Measurements from ENCODE around the gene ADIRF.
"Not testable (repeated sequence)": the region's sequence is repeated elsewhere in the genome, so short reads cannot be mapped to it uniquely, and the experiment has no call there.

ADIRF gene

DNA sequence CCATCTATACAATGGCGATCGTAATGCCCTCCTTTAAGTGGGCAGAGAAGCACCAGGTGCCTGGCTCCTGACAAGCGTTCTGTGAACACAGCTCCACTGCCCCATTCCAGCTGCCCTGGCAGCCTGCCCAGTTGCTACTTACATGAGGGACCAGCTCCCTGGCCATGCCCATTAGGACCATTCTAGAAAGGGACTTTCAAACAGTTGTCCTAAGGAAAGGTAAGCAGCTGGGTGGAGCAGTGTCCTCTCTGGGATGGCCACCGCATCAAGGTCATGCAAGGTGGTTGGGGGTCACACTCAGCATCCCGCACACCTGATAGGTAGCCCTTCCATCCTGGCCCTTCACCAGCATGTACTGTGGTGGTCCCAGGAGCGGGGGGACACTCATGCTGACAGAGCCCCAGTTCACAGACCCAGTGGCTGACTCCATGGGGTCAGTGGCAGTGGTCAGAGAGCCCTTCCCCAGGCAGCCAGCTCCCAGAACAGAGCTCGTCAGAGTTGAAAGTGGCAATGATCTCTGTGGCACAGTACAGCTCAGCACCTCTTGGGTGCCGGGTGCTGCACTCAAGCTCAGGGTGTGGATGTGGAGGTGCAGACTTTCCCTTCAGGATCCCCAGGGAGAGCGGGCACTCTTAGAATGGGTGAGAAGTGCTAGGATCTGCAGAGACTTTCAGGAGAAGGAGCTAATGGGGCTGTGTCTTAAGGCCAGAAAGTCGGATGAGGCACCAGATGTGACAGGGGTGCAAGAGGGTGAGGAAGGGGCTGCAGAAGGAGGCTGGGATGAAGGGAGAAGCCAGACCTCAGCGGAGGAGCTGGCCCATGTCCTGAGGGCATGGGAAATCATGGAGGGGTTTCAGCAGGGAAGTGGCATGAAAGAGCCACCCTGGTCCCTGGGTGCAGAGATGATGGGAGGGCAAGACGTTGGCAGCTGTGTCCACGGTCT, 21.8 kb upstream of the ADIRF start:
- DNase-seq (ENCODE audit: low spot score) = no peak

DNA sequence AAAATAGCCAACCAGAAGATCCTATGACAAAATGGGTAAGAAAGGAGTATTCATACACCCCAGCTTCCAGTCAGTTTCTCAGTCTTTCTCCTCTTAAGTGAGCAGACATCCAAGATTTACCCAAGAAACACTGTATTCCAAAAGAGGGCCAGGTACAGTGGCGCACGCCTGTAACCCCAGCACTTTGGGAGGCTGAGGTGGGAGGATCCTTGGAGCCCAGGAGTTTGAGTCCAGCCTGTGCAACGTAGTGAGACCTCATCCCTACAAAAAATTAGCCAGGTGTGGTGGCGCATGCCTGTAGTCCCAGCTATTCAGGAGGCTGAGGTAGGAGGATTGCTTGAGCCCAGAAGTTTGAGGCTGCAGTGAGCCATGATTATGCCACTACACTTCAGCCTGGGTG, 20.5 kb upstream of the ADIRF start:
- DNase-seq (ENCODE audit: low spot score) = not testable (repeated sequence)

DNA sequence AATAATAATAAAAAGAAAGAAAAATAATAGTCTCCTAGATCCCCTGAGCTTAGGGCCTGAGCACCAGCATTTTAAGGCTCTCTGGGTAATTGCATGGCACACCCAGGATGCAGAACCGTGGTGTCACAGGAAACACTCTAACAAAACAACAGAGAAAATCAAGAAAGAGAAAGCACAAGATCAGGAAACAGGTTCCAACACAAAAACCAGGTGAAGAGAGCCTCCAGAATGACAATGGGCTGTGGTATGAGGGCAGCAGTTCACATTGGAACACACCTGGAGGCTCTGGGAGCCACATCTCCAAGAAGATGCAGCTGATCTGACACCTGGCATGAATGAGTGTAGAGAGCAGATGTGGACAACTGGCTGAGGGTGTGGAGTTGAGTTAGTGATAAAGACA, 17.9 kb upstream of the ADIRF start:
- peak; percentile 22 for DNase-seq (ENCODE audit: low spot score)

DNA sequence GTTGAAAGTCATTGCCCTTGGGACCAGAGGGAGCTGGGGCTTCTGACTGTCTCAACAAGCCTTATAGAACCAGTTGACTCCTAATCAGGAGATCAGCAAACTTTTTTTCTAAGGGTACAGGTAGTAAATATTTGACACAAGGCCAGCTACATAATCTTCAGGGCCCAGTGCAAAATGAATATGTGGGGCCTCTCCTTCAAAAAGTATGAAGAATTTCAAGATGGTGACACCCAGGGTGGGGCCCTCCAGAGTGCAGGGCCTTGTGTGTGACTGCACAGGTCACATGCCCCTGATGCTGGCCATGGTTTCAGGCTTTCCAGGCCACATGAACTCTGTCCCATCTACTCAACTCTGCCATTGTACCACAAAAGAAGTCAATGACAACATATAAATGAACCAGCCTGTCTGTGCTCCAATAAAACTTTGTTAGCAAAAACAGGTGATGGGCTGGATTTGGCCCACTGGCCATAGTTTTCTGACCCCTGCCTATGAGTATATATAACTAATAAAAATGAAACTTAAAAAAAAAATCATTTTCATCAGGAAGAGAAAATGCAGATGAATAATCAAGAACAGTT, 17.0 kb upstream of the ADIRF start:
- no peak for DNase-seq (ENCODE audit: low spot score)

DNA sequence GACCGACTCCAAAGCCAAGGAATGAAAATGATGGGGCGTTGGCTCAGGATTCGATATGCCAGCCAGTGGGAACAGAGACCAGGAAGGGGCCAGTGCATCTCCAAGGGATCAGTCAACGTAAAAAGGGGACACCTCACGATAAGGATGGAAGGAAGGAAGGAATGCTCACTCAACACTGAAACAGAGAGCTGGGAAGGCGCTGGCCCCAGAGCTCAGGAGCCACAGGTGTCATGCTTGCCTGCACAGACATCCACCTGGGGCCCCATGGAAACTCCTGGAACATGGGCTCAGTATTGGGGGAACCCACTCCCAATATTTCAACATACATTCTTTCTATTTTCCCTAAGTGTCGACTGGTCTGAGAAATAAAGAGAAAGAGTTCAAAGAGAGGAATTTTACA, 16.2 kb upstream of the ADIRF start:
- no peak for DNase-seq (ENCODE audit: low spot score)

DNA sequence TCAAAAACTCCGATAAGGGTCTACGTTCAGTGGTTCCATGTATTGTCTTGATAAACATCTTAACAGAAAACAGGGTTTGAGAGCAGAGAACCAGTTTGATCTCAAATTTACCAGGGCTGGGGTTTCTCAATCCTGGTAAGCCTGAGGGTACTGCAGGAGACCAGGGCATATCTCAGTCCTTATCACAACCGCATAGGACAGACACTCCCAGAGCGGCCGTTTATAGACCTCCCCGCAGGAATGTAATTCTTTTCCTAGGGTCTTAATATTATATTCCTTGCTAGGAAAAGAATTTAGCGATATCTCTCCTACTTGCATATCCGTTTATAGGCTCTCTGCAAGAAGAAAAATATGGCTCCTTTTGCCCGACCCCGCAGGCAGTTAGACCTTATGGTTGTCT, 15.6 kb upstream of the ADIRF start:
- DNase-seq (ENCODE audit: low spot score) = not testable (repeated sequence)

DNA sequence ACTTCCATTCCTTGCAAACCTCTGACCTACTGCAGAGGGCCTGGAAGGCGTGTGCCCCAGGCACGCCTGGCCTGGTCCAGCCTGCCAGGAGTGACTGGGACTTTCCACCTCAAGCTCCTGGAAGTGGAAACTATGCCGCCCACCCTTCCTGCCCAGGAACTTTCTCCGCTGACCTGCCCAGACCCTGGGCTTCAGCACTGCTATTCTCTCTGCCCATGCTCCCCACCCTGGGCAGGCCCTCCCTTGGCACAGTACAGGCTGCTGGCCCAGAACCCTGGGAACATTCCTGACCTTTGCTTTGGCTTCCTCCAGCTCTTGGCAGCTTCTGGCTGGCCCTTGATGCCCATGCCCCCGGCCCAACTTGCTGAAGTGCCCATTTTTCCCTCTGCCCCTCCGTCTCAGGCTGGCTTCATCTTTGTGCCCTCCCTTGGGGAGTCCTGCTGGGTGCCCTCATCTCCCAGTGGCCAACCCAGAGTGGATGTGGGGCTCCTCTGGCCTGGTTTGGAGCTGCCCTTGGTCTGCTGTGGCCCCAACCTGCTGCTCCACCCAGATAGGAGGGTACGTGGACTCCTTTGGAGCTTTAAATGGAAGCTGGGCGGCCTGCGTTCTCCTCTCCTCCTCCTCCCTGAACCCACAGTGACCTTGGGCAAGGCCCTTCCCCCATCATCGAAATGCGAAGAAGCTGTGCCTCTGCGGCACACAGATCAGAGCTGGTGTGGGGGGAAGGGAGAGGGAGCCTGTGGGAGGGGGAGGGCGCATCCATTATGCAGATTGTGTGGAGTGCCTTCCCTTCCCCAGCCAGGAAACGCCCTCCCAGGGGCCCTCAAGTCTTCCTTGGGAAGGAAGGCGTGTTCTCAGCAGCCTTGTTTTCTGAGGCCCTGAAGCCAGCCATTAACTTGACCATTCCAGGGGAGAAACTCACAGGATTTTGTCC, 14.3 kb upstream of the ADIRF start:
- no peak for DNase-seq (ENCODE audit: low spot score)

DNA sequence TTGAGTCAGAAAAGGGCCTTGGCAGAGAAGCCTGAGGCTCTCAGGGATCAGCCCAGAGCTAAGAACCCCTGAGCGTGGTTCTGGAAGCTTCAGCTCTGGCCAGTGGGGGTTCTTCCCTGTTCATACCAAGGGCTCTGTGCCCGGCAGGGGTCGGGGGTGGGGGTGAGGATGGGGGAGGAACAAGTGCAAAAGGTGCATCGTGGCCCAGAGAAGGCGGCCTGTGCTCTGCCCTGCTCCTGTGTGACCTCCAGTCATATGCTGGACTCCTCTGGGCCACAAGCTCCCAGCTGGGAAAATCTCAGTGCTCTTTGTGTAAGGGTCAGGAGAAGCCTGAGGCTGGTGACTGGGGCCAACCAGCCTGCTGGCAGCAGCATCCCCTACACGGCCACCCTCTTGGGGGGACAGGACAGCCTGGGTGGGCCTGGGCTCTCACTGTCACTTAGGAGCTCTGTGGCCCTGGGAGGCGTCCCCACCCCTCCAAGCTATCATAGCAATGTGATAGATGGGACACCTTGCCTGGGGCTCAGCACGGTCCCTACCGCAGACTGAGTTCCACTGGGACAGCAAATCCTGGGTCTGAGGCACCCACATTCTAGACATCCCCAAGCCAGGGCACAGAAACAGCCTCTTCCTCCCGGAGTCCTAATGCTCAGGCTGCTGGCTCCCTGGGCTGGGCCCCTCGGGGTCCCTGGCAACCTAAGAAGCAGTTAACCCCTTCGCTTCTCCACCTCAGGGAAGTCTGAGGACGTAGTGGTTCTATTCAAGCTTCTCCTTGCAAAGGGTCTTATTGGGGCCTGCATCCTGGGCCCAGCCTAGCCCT, 13.4 kb upstream of the ADIRF start:
- no peak for DNase-seq (ENCODE audit: low spot score)

DNA sequence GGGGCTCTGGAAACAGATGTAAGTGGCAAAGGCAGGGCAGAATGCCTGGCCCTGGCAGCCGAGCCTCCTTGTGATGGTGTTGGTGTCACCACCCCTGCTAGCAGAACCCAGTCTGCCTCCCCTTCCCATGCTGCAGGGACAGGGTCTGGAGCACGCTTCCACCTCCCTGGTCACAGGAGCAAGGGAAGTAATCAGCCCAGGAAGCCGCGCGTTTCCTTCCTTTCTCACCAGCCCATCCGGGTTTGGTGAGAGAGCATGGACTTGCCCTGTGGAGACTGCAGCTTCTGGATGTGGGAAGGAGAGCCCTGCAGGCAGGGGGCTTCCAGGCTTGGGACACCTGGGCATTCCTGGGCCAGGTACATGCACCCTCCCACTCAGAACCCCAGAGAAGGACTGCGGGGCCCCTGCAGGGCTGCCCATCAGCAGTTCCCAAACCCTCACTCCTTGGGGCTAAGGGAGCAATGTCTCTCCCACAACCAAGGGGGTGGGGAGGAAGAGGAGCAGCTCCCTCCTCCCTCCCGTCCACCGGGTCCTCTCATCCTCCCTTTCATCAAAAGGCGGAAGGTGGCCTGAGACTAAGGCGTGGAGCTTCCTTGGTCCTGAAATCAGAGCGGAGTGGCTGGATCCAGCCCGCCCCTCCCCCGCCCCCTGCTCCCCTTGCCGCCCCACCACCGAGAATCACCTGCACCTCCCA, 12.6 kb upstream of the ADIRF start:
- no peak for DNase-seq (ENCODE audit: low spot score)

DNA sequence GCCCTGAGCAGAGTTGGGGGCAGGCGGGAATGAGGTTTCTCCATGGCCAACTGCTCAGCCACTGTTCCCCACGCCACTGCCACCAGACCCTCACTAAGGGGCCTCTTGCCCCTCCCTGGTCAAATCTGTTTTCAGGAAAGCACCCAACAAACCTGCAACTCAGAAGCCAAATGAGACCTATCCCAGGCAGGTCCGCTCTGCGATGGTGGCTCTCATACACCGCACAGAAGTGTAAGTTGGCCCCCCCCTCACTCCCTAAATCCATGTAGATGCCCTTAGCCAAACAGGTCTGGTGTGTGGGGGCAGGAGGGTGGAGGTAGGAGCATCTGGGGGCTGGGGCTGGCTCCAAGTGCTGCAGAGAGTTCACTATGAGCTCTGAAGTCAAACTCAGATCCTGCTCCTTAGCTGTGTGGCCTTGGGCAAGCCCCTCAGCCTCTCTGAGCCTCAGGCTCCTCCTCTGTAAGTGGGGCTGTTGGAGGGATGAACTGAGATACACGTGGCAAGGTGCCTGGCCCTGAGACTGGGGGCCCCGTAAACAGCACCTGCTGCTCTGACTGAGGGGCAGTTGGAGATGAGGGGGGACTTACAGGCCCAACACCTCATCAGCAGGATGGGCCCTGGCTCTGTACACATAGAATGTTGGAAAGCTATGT, 12.0 kb upstream of the ADIRF start:
- no peak for DNase-seq (ENCODE audit: low spot score)

DNA sequence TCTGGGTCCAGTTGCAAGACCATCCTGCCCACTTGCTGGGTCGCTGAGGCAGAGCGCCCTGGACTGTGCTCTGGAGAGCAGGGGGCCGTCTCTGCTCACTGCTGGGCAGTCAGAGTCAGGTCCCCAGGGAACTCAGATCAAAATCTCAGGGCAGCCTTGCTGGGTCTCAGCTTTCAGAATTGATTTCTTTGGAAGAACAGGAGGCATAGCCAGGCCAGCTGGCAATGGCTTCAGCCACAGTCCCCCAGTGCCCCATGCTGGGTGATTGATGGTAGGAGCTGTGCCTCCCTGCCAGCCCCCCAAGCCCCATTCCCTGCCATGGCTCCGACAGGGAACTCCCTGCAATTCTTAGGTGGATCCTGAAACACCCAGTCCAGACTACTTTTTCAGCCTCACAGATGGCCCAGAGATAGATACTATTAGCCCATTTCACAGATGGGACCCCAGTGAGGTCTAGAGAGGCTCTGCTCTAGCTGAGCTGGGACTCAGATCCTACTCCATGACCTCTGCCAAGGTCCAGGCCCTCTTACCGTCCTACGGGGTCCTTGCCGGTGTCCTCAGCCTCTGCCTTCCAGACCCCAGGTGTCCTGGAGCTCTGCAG, 11.3 kb upstream of the ADIRF start:
- no peak for DNase-seq (ENCODE audit: low spot score)

DNA sequence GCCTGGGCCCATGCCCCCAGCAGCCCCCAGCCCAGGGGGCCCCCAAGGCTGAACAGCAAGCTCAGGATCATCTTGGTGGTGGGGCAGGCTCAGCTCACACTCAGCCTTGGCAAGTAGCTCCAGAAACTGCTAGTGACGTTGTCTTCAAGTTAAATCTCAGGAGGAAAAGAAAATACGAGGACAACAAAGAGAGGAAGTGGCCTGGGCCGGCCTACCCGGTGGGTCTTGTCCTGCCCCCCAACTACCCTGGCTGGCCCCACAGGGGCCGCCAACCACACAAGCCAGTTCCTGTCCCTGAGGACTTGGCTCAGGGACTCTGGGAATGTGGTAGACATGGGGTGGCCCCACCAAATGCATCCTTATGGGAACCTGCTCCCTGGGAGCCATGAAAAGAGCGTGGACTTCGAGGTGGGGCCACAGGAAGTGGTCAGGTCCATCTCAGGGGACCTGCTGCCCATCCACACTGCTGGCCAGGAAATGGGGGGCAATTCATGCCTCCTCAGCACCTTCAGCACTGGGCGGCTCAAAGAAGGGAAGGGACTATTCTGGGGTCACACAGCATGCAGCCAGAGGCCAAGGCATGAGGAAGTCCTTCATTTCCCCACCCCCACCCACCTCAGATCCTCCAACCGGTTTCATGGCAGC, 10.7 kb upstream of the ADIRF start, which contains the start of gene MMRN2:
Gene MMRN2, minus strand, starts transcription at position 145 of the 645 bp plus-strand sequence. Its CDS starts 74 bp downstream, at position 71.
- DNase-seq (ENCODE audit: low spot score) = no peak

DNA sequence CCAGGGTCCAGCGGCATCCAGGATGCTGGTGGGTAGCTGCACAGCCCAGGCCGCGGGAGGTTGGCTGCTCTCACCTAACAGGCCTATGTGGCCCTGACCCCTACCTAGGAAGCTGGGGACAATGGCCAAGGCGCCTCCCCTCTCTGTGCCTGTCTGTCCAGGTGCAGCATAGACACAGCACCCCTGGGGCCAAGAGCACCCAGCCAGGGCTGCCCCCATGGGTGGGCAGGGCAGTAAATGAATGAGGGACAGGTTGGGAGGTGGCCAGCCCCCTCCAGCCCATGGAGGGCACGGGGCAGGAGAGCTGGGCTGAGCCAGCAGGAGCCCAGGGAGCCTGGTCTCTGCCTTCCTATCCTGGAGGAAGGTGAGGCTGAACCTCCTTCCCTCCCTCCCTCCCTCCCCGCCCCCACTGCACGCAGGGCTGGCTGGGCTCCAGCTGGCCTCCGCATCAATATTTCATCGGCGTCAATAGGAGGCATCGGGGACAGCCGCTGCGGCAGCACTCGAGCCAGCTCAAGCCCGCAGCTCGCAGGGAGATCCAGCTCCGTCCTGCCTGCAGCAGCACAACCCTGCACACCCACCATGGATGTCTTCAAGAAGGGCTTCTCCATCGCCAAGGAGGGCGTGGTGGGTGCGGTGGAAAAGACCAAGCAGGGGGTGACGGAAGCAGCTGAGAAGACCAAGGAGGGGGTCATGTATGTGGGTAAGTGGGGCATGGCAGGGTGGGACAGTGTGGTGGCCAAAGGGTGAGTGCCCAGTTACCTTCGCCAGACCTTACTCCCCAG, 10.0 kb upstream of the ADIRF start, which contains the start of gene SNCG:
Gene SNCG, plus strand, starts transcription at position 484 of the 785 bp plus-strand sequence. Its CDS starts 99 bp downstream, at position 583.
- no peak for DNase-seq (ENCODE audit: low spot score)

DNA sequence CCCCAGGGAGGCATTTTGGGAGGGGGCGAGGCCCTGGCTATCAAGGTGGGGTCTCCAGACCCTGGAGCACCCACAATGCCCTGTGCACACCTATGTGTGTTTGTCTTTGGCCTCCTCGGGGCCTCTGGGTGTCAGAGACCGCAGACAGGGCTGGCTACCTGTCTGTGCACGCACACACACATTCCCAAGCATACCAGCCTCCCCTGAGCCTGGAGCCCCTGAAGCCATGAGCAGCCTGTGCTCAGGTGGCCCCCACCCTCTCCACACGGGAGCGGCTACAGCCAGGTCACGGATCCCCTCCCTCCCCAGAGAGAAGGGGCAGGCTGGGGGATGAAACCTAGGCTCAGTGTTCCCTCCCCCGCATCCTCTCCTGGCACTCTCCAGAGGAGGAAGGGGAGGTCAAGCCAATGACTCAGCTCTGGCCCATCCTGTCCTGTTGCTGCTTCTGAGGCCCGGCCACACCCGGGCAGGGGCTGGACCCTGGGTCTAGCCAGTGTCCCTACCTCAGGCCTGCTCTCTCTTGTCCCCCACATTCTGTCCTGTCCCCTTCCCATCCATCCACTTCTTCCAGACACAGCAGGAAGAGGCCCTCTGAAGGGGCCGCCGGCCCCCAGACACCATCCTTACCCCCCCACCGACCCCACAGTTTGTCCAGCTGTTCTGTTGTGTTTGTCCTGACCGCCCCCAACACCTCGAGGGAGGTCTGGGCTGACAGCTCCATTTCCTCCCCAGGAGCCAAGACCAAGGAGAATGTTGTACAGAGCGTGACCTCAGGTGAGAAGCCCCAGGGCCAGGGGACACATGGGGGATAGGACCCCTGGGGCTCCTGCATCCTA, 9.2 kb upstream of the ADIRF start:
- no peak for DNase-seq (ENCODE audit: low spot score)

DNA sequence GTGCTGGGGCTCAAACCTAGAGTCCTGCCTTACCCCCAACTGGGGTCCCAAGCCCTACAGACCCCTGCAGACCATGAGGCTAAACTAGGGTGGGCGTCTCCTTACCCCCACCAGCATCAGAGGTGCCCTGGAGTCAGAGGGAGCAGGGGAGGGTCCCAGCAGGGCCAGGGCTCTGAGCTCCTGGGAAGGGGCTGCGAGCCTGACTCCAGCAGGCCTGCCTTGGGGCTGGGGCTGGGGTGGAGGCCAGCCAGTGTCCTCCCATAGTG, 8.6 kb upstream of the ADIRF start:
- DNase-seq (ENCODE audit: low spot score) = no peak

DNA sequence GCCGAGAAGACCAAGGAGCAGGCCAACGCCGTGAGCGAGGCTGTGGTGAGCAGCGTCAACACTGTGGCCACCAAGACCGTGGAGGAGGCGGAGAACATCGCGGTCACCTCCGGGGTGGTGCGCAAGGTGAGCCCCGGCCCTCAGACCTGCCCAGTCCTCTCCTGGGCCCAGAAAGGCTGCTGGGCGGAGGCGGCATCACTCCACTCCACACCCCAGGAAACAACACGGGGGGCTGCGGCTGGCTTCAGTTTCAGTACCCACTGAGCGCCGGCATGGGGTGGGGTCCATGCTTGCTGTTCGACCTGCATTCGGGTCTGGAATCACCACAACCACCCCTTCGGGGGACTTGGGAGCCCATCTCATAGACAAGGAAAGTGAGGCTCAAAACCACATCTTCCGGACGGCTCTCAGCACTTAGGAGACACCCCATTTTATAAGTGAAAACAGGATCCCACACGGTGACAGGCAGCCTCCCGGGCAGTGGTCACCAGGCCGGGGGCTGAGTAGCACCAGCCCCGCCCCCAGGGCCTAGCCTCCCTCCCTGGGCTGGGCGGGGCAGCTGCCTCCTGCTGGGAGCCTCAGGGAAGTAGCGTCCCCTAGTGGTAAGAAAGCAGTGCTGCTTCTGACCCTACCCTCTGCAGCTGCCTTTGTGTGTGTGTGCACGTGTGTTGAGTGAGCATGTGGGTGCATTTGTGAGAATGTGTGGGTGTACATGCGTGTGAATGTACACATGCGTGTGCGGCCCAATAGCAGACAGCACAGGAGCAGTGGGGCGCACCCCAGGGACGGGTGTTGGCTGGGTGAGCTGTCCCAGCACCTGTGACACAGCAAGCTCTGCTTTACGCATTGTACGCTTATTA, 8.0 kb upstream of the ADIRF start:
- peak; percentile 35 for DNase-seq (ENCODE audit: low spot score)

Data from CD4-positive, alpha-beta T cell treated with Interleukin-2 at 100 ng/mL for 4 hours (primary cell).